MG63 (cell line): ENCODE data around the gene LIMS1. TPM values are rescaled to one million over a fixed set of nuclear protein-coding genes. Genes with fewer than 3 reads are reported as not detected.
"Not testable (repeated sequence)": the region's sequence is repeated elsewhere in the genome, so short reads cannot be mapped to it uniquely, and the experiment has no call there.

Experiments
- DNase-seq: peaks from one replicate; pipeline ENCODE4 v3.0.0-alpha.2; 2020
- H3K27me3 ChIP-seq: fragments of 250-450 bp; sonication (Bioruptor Pico); 2 replicates; pipeline ENCODE4 v1.5.1; 2020; ENCODE audit warnings: mild to moderate bottlenecking, moderate library complexity
- H3K36me3 ChIP-seq: fragments of 250-450 bp; sonication (Bioruptor Pico); 2 replicates; pipeline ENCODE4 v1.5.1; 2020; ENCODE audit warnings: mild to moderate bottlenecking, moderate library complexity
- H3K4me3 ChIP-seq: fragments of 250-450 bp; sonication (Bioruptor Pico); 2 replicates; pipeline ENCODE4 v1.5.1; 2020; ENCODE audit warnings: mild to moderate bottlenecking, moderate library complexity
- H3K9me3 ChIP-seq: fragments of 250-450 bp; sonication (Bioruptor Pico); 2 replicates; pipeline ENCODE4 v1.5.1; 2020; ENCODE audit warnings: mild to moderate bottlenecking, moderate library complexity
- total RNA-seq: library from RNA; depleted of rRNA; stranded (reverse); fragments of >200 nt; shearing (Covaris generic); gene quantifications from 2 replicates; pipeline ENCODE4 v1.2.3, GENCODE V29; 2014; ENCODE audit warnings: low replicate concordance

The LIMS1 gene
- total RNA-seq, 1 experiment from 2014 or later: 49.2 TPM

- H3K4me3 ChIP-seq: no peak overlapping the region
- no peaks in the 10 kb centered on the region for H3K27me3 ChIP-seq
- DNase-seq: peak; percentile 51
Observed at GRCh38 chr2:108594982-108595464, 60.8 kb downstream of the LIMS1 start.

GRCh38 chr2:108595771-108596170, 61.5 kb downstream of the LIMS1 start:
- H3K9me3 ChIP-seq, H3K27me3 ChIP-seq, DNase-seq, H3K36me3 ChIP-seq, H3K4me3 ChIP-seq: not testable (repeated sequence)

More at GRCh38 chr2:108594982-108595464, 60.8 kb downstream of the LIMS1 start:
- Histone ChIP-seq H3K36me3 (no peaks in the 10 kb centered on the region), H3K9me3 (no peaks in the 10 kb centered on the region)

- DNase-seq, H3K36me3 ChIP-seq: not testable (repeated sequence)
Observed at GRCh38 chr2:108597105-108597744, 63.0 kb downstream of the LIMS1 start.

GRCh38 chr2:108601199-108601598, 66.9 kb downstream of the LIMS1 start:
- H3K4me3 ChIP-seq, H3K27me3 ChIP-seq, H3K36me3 ChIP-seq, DNase-seq, H3K9me3 ChIP-seq: not testable (repeated sequence)

More at GRCh38 chr2:108597105-108597744, 63.0 kb downstream of the LIMS1 start:
- not testable (repeated sequence) for H3K4me3 ChIP-seq, H3K9me3 ChIP-seq, H3K27me3 ChIP-seq

GRCh38 chr2:108602422-108602821, 68.2 kb downstream of the LIMS1 start:
- H3K4me3 ChIP-seq: no peak overlapping the region
- H3K9me3 ChIP-seq: 0 out of 2 replicates have a peak, but pooled peaks cover 3% of the 10 kb centered on the region
- DNase-seq: no peak
- no peaks in the 10 kb centered on the region for H3K36me3 ChIP-seq
- no peaks in the 10 kb centered on the region for H3K27me3 ChIP-seq

- 0 out of 2 replicates have a peak, but pooled peaks cover 3% of the 10 kb centered on the region for H3K9me3 ChIP-seq
- DNase-seq: peak; percentile 22
- H3K36me3 ChIP-seq: no peaks in the 10 kb centered on the region
- H3K27me3 ChIP-seq: no peaks in the 10 kb centered on the region
- H3K4me3 ChIP-seq: no peak overlapping the region
Observed at GRCh38 chr2:108604196-108604595, 69.9 kb downstream of the LIMS1 start.

- 0 out of 2 replicates have a peak, but pooled peaks cover 3% of the 10 kb centered on the region for H3K9me3 ChIP-seq
- H3K27me3 ChIP-seq: no peaks in the 10 kb centered on the region
- H3K4me3 ChIP-seq: no peak overlapping the region
- no peaks in the 10 kb centered on the region for H3K36me3 ChIP-seq
- no peak for DNase-seq
Observed at GRCh38 chr2:108605947-108606346, 71.7 kb downstream of the LIMS1 start.

- no peaks in the 10 kb centered on the region for H3K36me3 ChIP-seq
- no peaks in the 10 kb centered on the region for H3K9me3 ChIP-seq
- DNase-seq: no peak
- no peaks in the 10 kb centered on the region for H3K27me3 ChIP-seq
- H3K4me3 ChIP-seq: no peak overlapping the region
Observed at GRCh38 chr2:108607706-108608301, 73.5 kb downstream of the LIMS1 start.

- H3K36me3 ChIP-seq: no peaks in the 10 kb centered on the region
- no peaks in the 10 kb centered on the region for H3K27me3 ChIP-seq
- no peak overlapping the region for H3K4me3 ChIP-seq
- H3K9me3 ChIP-seq: no peaks in the 10 kb centered on the region
- DNase-seq: no peak
Observed at GRCh38 chr2:108611021-108611420, 76.8 kb downstream of the LIMS1 start.

GRCh38 chr2:108612153-108612513, 77.9 kb downstream of the LIMS1 start:
- DNase-seq: no peak

GRCh38 chr2:108612514-108613183, 78.4 kb downstream of the LIMS1 start:
- no peak for DNase-seq
- no peaks in the 10 kb centered on the region for H3K9me3 ChIP-seq
- no peaks in the 10 kb centered on the region for H3K27me3 ChIP-seq
- H3K36me3 ChIP-seq: no peaks in the 10 kb centered on the region
- H3K4me3 ChIP-seq: no peak overlapping the region

More at GRCh38 chr2:108612153-108612513, 77.9 kb downstream of the LIMS1 start:
- Histone ChIP-seq H3K36me3 (no peaks in the 10 kb centered on the region), H3K9me3 (no peaks in the 10 kb centered on the region), H3K4me3 (no peak overlapping the region), H3K27me3 (no peaks in the 10 kb centered on the region)

- no peaks in the 10 kb centered on the region for H3K9me3 ChIP-seq
- no peak overlapping the region for H3K4me3 ChIP-seq
- H3K36me3 ChIP-seq: no peaks in the 10 kb centered on the region
- H3K27me3 ChIP-seq: no peaks in the 10 kb centered on the region
- DNase-seq: no peak
Observed at GRCh38 chr2:108613261-108614042, 79.2 kb downstream of the LIMS1 start.

- H3K9me3 ChIP-seq: no peaks in the 10 kb centered on the region
- H3K4me3 ChIP-seq: no peak overlapping the region
- no peaks in the 10 kb centered on the region for H3K27me3 ChIP-seq
- no peak for DNase-seq
- H3K36me3 ChIP-seq: no peaks in the 10 kb centered on the region
Observed at GRCh38 chr2:108614043-108614545, 79.8 kb downstream of the LIMS1 start.

- no peaks in the 10 kb centered on the region for H3K27me3 ChIP-seq
- H3K4me3 ChIP-seq: no peak overlapping the region
- no peak for DNase-seq
- H3K36me3 ChIP-seq: no peaks in the 10 kb centered on the region
- no peaks in the 10 kb centered on the region for H3K9me3 ChIP-seq
Observed at GRCh38 chr2:108614659-108615058, 80.4 kb downstream of the LIMS1 start.

- Histone ChIP-seq H3K9me3 (no peaks in the 10 kb centered on the region), H3K4me3 (no peak overlapping the region), H3K27me3 (no peaks in the 10 kb centered on the region), H3K36me3 (no peaks in the 10 kb centered on the region)
- DNase-seq: no peak
Observed at GRCh38 chr2:108615480-108616090, 81.3 kb downstream of the LIMS1 start.

GRCh38 chr2:108616318-108616717, 82.0 kb downstream of the LIMS1 start:
- no peak for DNase-seq

More at GRCh38 chr2:108616318-108616717, 82.0 kb downstream of the LIMS1 start:
- Histone ChIP-seq H3K36me3 (no peaks in the 10 kb centered on the region), H3K9me3 (no peaks in the 10 kb centered on the region), H3K27me3 (no peaks in the 10 kb centered on the region), H3K4me3 (no peak overlapping the region)
